ENCODE data around the gene CCDC154. TPM values are rescaled to one million over a fixed set of nuclear protein-coding genes. Genes with fewer than 3 reads are reported as not detected.

The CCDC154 gene
- total and polyA plus RNA-seq, 5 experiments from 2014 or later, result 14.0 to 15.5 TPM; not detected in 3

DNA sequence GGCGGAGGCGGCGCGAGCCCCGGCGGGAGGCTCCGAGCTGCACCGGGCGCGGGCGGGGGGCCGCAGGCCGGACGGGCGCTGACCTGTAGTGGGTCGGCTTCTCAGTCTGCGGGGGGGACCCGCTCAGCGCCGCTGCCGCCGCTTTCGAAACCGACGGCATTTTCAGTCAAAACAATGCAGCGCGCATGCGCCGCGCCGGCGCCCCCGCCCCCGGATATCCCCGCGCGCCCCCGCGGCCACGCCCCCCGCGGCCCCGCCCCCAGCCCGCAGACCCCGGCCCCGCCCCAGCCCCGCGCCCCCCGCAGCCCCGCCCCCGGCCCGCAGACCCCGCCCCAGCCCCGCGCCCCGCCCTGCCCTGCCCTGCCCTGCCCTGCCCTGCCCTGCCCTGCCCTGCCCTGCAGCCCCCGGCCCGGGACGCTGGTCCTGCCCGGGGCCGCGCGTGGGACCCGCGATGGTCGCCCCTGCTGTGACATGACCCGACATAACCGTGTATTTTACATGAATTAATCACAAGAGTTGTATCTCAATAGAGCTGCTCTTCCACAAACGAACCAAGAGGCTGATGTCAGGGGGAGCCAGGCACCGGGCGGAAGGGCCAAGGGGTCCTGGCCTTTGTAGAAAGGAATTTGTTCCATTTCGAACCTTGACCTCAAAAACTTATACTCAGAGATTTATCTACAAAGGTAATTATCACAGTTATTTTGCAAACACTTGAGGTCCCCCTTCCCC, 29.7 kb downstream of the CCDC154 start, which contains the start of gene UNKL:
UNKL (minus strand) TSS at position 173 of the 729 bp plus-strand sequence; CDS start at position 160, 13 bp downstream.
- peak; percentile 68 to 93 (median 81) for DNase-seq
- POLR2A ChIA-PET, result interaction anchor here (0.6 to 1.7 kb wide), 4 partner anchors 13 to 78 kb away, joined by 4 to 8 read pairs (median 4); partner anchors contain the start of genes PERCC1 and TELO2
- H3K4me1 Mint-ChIP-seq, result peaks cover 3 to 42% (median 18%) of the 10 kb centered on the region in 4 donors
- peaks cover 0 to 18% (median 2%) of the 10 kb centered on the region in 3 donors for H3K36me3 Mint-ChIP-seq
- H3K4me3 Mint-ChIP-seq, result peak within 1 kb of the TSS; percentile 79 to 92 (median 87)
- H3K27me3 Mint-ChIP-seq, result no peaks in the 10 kb centered on the region
- H3K9me3 Mint-ChIP-seq, result no peaks in the 10 kb centered on the region
- peak; percentile 64 to 69 for ATAC-seq
- H3K27ac Mint-ChIP-seq, result peak within 1 kb of the TSS; percentile 78 to 95 (median 92)

GRCh38 chr16:1413684-1414531, 30.4 kb downstream of the CCDC154 start:
- ATAC-seq, result peak; percentile 57 to 73
- Mint-ChIP-seq H3K4me1 (peaks cover 3 to 46% (median 23%) of the 10 kb centered on the region in 4 donors), H3K4me3 (peak overlapping the region; percentile 79 to 92 (median 84)), H3K27me3 (no peaks in the 10 kb centered on the region), H3K9me3 (no peaks in the 10 kb centered on the region), H3K36me3 (peaks cover 0 to 23% (median 2%) of the 10 kb centered on the region in 3 donors), H3K27ac (peak overlapping the region in 9 of 10 donors; percentile 75 to 95 (median 92))
- POLR2A ChIA-PET, result interaction anchor here (1.1 to 1.7 kb wide), 3 partner anchors 13 to 119 kb away, joined by 3 to 5 read pairs (median 4); partner anchors contain the start of genes TELO2 and TMEM204
- DNase-seq, result peak; percentile 44 to 78 (median 68)

DNA sequence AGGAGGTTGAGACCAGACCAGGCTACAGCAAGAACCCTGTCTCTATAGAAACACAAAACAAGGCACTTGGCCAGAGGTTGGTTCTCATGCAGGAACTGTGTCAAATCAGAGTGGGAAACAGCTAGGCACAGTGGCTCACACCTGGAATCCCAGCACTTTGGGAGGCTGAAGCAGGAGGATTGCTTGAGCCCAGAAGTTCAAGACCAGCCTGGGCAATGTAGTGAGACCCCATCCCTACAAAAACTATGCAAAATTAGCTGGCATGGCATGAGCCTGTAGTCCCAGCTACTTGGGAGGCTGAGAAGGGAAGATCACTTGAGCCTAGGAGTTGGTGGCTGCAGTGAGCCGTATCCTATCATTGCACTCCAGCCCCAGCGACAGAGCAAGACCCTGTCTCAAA, 31.5 kb downstream of the CCDC154 start:
- Mint-ChIP-seq H3K27ac (peak overlapping the region in 9 of 10 donors; percentile 9 to 80 (median 67)), H3K4me3 (peak overlapping the region in 9 of 10 donors; percentile 38 to 88 (median 76)), H3K27me3 (no peaks in the 10 kb centered on the region), H3K36me3 (peaks cover 0 to 23% (median 2%) of the 10 kb centered on the region in 3 donors), H3K4me1 (peaks cover 2 to 46% (median 29%) of the 10 kb centered on the region in 4 donors), H3K9me3 (no peaks in the 10 kb centered on the region)
- POLR2A ChIA-PET, result interaction anchor here (0.6 to 1.5 kb wide), 5 partner anchors 13 to 853 kb away, joined by 3 to 5 read pairs (median 3); partner anchors contain the start of genes RPS2 and TMEM204
- no peak for DNase-seq
- ATAC-seq, result no peak

- Mint-ChIP-seq H3K9me3 (no peaks in the 10 kb centered on the region), H3K4me1 (peaks cover 7 to 58% (median 32%) of the 10 kb centered on the region in 4 donors), H3K4me3 (peak overlapping the region; percentile 65 to 86 (median 80)), H3K27ac (peak overlapping the region in 7 of 10 donors; percentile 31 to 92 (median 67)), H3K27me3 (no peaks in the 10 kb centered on the region), H3K36me3 (peaks cover 0 to 35% (median 2%) of the 10 kb centered on the region in 3 donors)
- POLR2A ChIA-PET, result interaction anchor here (0.6 to 2.7 kb wide), 7 partner anchors 9 to 297 kb away, joined by 3 to 19 read pairs (median 4); partner anchors contain the start of genes MAPK8IP3, TELO2 and UQCC4
- DNase-seq, result peak; percentile 92 to 98 (median 96)
- ATAC-seq, result peak; percentile 93 to 94
Measured at GRCh38 chr16:1408171-1408837, 36.1 kb downstream of the CCDC154 start.

- ATAC-seq (no peak), DNase-seq (no peak)
- Mint-ChIP-seq H3K27me3 (no peaks in the 10 kb centered on the region), H3K36me3 (peaks cover 0 to 38% (median 2%) of the 10 kb centered on the region in 3 donors), H3K4me3 (peak overlapping the region; percentile 58 to 86 (median 80)), H3K27ac (peak overlapping the region in 6 of 10 donors; percentile 31 to 72 (median 48)), H3K9me3 (no peaks in the 10 kb centered on the region), H3K4me1 (peaks cover 7 to 57% (median 32%) of the 10 kb centered on the region in 4 donors)
- POLR2A ChIA-PET, result interaction anchor here (0.6 to 2.7 kb wide), 7 partner anchors 9 to 298 kb away, joined by 3 to 19 read pairs (median 4); partner anchors contain the start of genes MAPK8IP3, TELO2 and UQCC4
Measured at GRCh38 chr16:1407753-1408152, 36.6 kb downstream of the CCDC154 start.

- Mint-ChIP-seq H3K4me1 (peaks cover 11 to 39% (median 17%) of the 10 kb centered on the region in 4 donors), H3K9me3 (no peaks in the 10 kb centered on the region), H3K36me3 (peaks cover 0 to 49% (median 2%) of the 10 kb centered on the region in 3 donors), H3K27ac (no peak overlapping the region), H3K27me3 (no peaks in the 10 kb centered on the region), H3K4me3 (no peak overlapping the region)
- DNase-seq (no peak), ATAC-seq (no peak)
- POLR2A ChIA-PET, result interaction anchor here (0.7 kb wide), 1 partner anchor 60 kb away, joined by 3 read pairs; no protein-coding TSS in a partner anchor
Measured at GRCh38 chr16:1403733-1404132, 40.6 kb downstream of the CCDC154 start.

- Mint-ChIP-seq H3K27ac (peak overlapping the region in 1 of 10 donors; percentile 76), H3K36me3 (peaks cover 0 to 54% (median 2%) of the 10 kb centered on the region in 3 donors), H3K27me3 (no peaks in the 10 kb centered on the region), H3K4me3 (peak overlapping the region in 1 of 10 donors; percentile 50), H3K4me1 (peaks cover 11 to 33% (median 12%) of the 10 kb centered on the region in 4 donors), H3K9me3 (no peaks in the 10 kb centered on the region)
- ATAC-seq (no peak), DNase-seq (no peak)
- POLR2A ChIA-PET, result interaction anchor here (0.6 to 0.9 kb wide), 3 partner anchors 59 to 101 kb away, joined by 3 to 4 read pairs (median 3); no protein-coding TSS in a partner anchor
Measured at GRCh38 chr16:1403036-1403435, 41.3 kb downstream of the CCDC154 start.

- H3K9me3 Mint-ChIP-seq, result no peaks in the 10 kb centered on the region
- POLR2A ChIA-PET, result no interaction called here
Measured at GRCh38 chr16:1401758-1402154, 42.6 kb downstream of the CCDC154 start.

GRCh38 chr16:1401061-1401757, 43.1 kb downstream of the CCDC154 start:
- ATAC-seq (no peak), DNase-seq (no peak)
- Mint-ChIP-seq H3K27ac (no peak overlapping the region), H3K36me3 (peaks cover 0 to 55% (median 2%) of the 10 kb centered on the region in 3 donors), H3K4me3 (no peak overlapping the region), H3K27me3 (no peaks in the 10 kb centered on the region), H3K9me3 (no peaks in the 10 kb centered on the region), H3K4me1 (peaks cover 5 to 28% (median 7%) of the 10 kb centered on the region in 4 donors)
- POLR2A ChIA-PET, result interaction anchor here (0.5 kb wide), 1 partner anchor 48 kb away, joined by 4 read pairs; no protein-coding TSS in a partner anchor

More at GRCh38 chr16:1401758-1402154, 42.6 kb downstream of the CCDC154 start:
- DNase-seq (no peak), ATAC-seq (no peak)
- no peaks in the 10 kb centered on the region for H3K27me3 Mint-ChIP-seq
- peaks cover 5 to 27% (median 7%) of the 10 kb centered on the region in 4 donors for H3K4me1 Mint-ChIP-seq
- no peak overlapping the region for H3K4me3 Mint-ChIP-seq
- H3K27ac Mint-ChIP-seq, result no peak overlapping the region
- peaks cover 0 to 53% (median 2%) of the 10 kb centered on the region in 3 donors for H3K36me3 Mint-ChIP-seq

GRCh38 chr16:1398826-1399581, 45.4 kb downstream of the CCDC154 start:
- Mint-ChIP-seq H3K4me3 (no peak overlapping the region), H3K4me1 (peaks cover 2 to 16% (median 6%) of the 10 kb centered on the region in 4 donors), H3K36me3 (peaks cover 0 to 63% (median 2%) of the 10 kb centered on the region in 3 donors), H3K27ac (peak overlapping the region in 1 of 10 donors; percentile 16), H3K9me3 (no peaks in the 10 kb centered on the region), H3K27me3 (no peaks in the 10 kb centered on the region)
- ATAC-seq, result no peak
- POLR2A ChIA-PET, result interaction anchor here (1.4 kb wide), 1 partner anchor 9 kb away, joined by 4 read pairs; no protein-coding TSS in a partner anchor
- no peak for DNase-seq

All from naive thymus-derived CD8-positive, alpha-beta T cell (primary cell).